Panc1 (cell line): ENCODE data around the gene MAML3. TPM values are rescaled to one million over a fixed set of nuclear protein-coding genes. Genes with fewer than 3 reads are reported as not detected.
A peak's percentile ranks its signal among the peaks of the same experiment; 100 is the strongest.

Source experiments
- ATAC-seq: fragments of 200-7000 bp; cut with Tn5 transposase; 2 replicates; pipeline ENCODE4 v1.9.1; 2020; ENCODE audit warnings: mild to moderate bottlenecking, moderate library complexity
- BruUV-seq: library from RNA; stranded (reverse); fragments of 400-500 nt; replicated peaks from 2 replicates; lab custom pipeline; 2021; lab: Mats Ljungman, UMichigan
- CTCF ChIA-PET: fragments of 300-600 bp; sonication (Branson Sonifier 250); formaldehyde crosslinking; loops from one replicate; lab custom pipeline; 2022; ENCODE audit warnings: antibody characterized with exemption; lab: Charles Lee
- POLR2A ChIA-PET: fragments of 300-600 bp; sonication (Branson Sonifier 250); formaldehyde crosslinking; loops from one replicate; lab custom pipeline; 2022; ENCODE audit warnings: antibody characterized with exemption; lab: Charles Lee
- DNase-seq: peaks from one replicate; pipeline ENCODE4 v3.0.0-alpha.2; 2010; ENCODE audit warnings: low read depth, low spot score
- H3K27ac ChIP-seq: 2 replicates; pipeline ENCODE4 v1.5.1; 2011; ENCODE audit warnings: mild to moderate bottlenecking, low read length, inconsistent platforms
- H3K27me3 ChIP-seq: fragments of 200-500 bp; sonication (Bioruptor generic); 2 replicates; pipeline ENCODE4 v1.6.0; 2014; ENCODE audit warnings: low read length, inconsistent platforms; ENCODE audit not compliant: control insufficient read depth, insufficient read depth
- H3K36me3 ChIP-seq: fragments of 200-500 bp; sonication (Bioruptor generic); 2 replicates; pipeline ENCODE4 v1.5.1; 2014; ENCODE audit warnings: inconsistent platforms, mild to moderate bottlenecking, low read length, moderate library complexity; ENCODE audit not compliant: control insufficient read depth, insufficient read depth
- H3K4me1 ChIP-seq: 2 replicates; pipeline ENCODE4 v1.5.1; 2011; ENCODE audit warnings: inconsistent platforms, mild to moderate bottlenecking, low read length, moderate library complexity; ENCODE audit not compliant: control insufficient read depth, insufficient read depth
- H3K4me3 ChIP-seq, 2 experiments: 2 replicates each; pipeline ENCODE4 v1.5.1; 2011 to 2012; ENCODE audit warnings: low read depth in 2 of 2, low read length in 2 of 2, mild to moderate bottlenecking in 2 of 2, inconsistent platforms in 1 of 2, moderate library complexity in 1 of 2
- H3K9me3 ChIP-seq: fragments of 200-500 bp; sonication (Bioruptor generic); 2 replicates; pipeline ENCODE4 v1.5.1; 2014; ENCODE audit warnings: low read depth, mild to moderate bottlenecking, inconsistent platforms, low read length, moderate library complexity; ENCODE audit not compliant: control insufficient read depth, insufficient read depth
- CTCF ChIP-seq: fragments of 450-650 bp; IDR thresholded peaks from 2 replicates; pipeline ENCODE4 v1.5.1; 2017; ENCODE audit warnings: mild to moderate bottlenecking
- POLR2AphosphoS5 ChIP-seq: IDR thresholded peaks from 2 replicates; pipeline ENCODE4 v1.6.1; 2012; ENCODE audit warnings: mild to moderate bottlenecking, low read depth, low read length, moderate library complexity
- REST ChIP-seq, 2 experiments: IDR thresholded peaks; 2 replicates each; pipeline ENCODE4 v1.6.1; 2011 to 2012; ENCODE audit warnings: low read depth in 2 of 2, control low read depth in 1 of 2, low read length in 1 of 2, mild to moderate bottlenecking in 1 of 2, moderate library complexity in 1 of 2; ENCODE audit not compliant: insufficient read depth in 1 of 2
- SIN3A ChIP-seq: IDR thresholded peaks from 2 replicates; pipeline ENCODE4 v1.6.1; 2012; ENCODE audit warnings: low read depth, mild to moderate bottlenecking, low read length, moderate library complexity, borderline replicate concordance; ENCODE audit not compliant: insufficient read depth
- TCF7L2 ChIP-seq: IDR thresholded peaks from 2 replicates; pipeline ENCODE4 v1.6.1; 2011; ENCODE audit warnings: mild to moderate bottlenecking, low read depth, low read length, inconsistent platforms
- in situ Hi-C: cut with HindIII; loops from 2 replicates; pipeline ENCODE4 v1.10.0; 2016; ENCODE audit warnings: low sequenced_read_pairs, low pct_unique_long_range_greater_than_20kb
- intact Hi-C: fragments of 100-400 bp; cut with micrococcal nuclease; formaldehyde crosslinking; loops from one replicate; pipeline ENCODE4 v1.10.0; 2022; ENCODE audit not compliant: unreplicated experiment
- total RNA-seq: library from RNA; stranded (reverse); gene quantifications from one replicate; pipeline ENCODE4 v1.2.1, GENCODE V29; 2021; ENCODE audit not compliant: unreplicated experiment

MAML3 gene
- total RNA-seq, 1 experiment from 2014 or later, result 7.7 TPM

- H3K27me3 ChIP-seq, result no peaks in the 10 kb centered on the region
- H3K4me3 ChIP-seq, result no peak overlapping the region
- ChIA-PET POLR2A (no interaction called here), CTCF (no interaction called here)
- no TSS peak for BruUV-seq
- no peak for TF ChIP-seq REST (IDR thresholded peaks at IDR 0.05; ENCODE audit: insufficient read depth in 1 of 2, low read depth in 2 of 2, low read length in 1 of 2)
- TF ChIP-seq CTCF, result no peak
- no peak for TF ChIP-seq TCF7L2
- no peak for TF ChIP-seq POLR2AphosphoS5
- TF ChIP-seq SIN3A, result no peak
- no peak; the same call in 1 of the 2 replicates for ATAC-seq
- H3K4me1 ChIP-seq, result peaks cover 18% of the 10 kb centered on the region
- H3K9me3 ChIP-seq, result no peaks in the 10 kb centered on the region
- H3K36me3 ChIP-seq, result no peaks in the 10 kb centered on the region
- in situ Hi-C loops, result no loop called here
- H3K27ac ChIP-seq, result peak overlapping the region; percentile 60
- intact Hi-C loops, result no loop called here
- no peak for DNase-seq
Measured at GRCh38 chr4:140070366-140070765, 83.6 kb downstream of the MAML3 start.

GRCh38 chr4:140069066-140069465 is 84.9 kb downstream of the MAML3 start:
- ChIA-PET CTCF (no interaction called here), POLR2A (no interaction called here)
- Histone ChIP-seq H3K27me3 (no peaks in the 10 kb centered on the region), H3K4me3 (no peak overlapping the region), H3K36me3 (no peaks in the 10 kb centered on the region), H3K4me1 (peaks cover 21% of the 10 kb centered on the region), H3K9me3 (no peaks in the 10 kb centered on the region), H3K27ac (no peak overlapping the region)
- TF ChIP-seq SIN3A (no peak), CTCF (no peak), POLR2AphosphoS5 (no peak), REST (IDR thresholded peaks at IDR 0.05; ENCODE audit: insufficient read depth in 1 of 2, low read depth in 2 of 2, low read length in 1 of 2) (no peak), TCF7L2 (no peak)
- ATAC-seq (no peak), DNase-seq (no peak)
- BruUV-seq, result no TSS peak
- intact Hi-C loops (no loop called here), in situ Hi-C loops (no loop called here)
